GM18511 (cell line): ENCODE results near the gene TNFAIP8.

Source experiments
- ATAC-seq: cut with Tn5 transposase; IDR thresholded peaks from one replicate; pipeline ENCODE4 v1.9.1; 2021; ENCODE audit warnings: mild to moderate bottlenecking, moderate library complexity; ENCODE audit not compliant: unreplicated experiment

Gene TNFAIP8

GRCh38 chr5:119389288-119390030, 33.6 kb downstream of the TNFAIP8 start:
- ATAC-seq, result peak; percentile 33

- ATAC-seq, result no peak
Measured at GRCh38 chr5:119390404-119390803, 34.6 kb downstream of the TNFAIP8 start.

- ATAC-seq, result no peak
Measured at GRCh38 chr5:119393201-119393691, 37.4 kb downstream of the TNFAIP8 start.

DNA sequence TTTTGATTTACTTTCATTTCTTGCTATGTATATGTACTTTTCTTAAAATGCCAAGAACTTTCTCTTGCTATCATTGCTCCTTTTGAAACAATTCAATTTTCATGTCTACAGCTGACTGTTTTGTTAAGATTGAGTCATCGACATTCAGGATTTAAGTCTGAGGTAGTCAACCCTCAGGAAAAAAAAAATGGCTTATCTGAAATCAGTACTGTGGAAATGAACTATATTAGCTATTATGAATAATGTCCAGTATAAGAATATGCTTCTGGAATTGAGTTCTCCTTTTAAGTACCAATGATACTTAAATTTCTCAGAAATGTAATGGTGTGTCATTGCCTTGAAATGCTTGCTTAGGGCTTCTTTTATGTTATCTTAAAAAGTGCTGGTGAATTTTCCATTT, 37.9 kb downstream of the TNFAIP8 start:
- no peak for ATAC-seq

DNA sequence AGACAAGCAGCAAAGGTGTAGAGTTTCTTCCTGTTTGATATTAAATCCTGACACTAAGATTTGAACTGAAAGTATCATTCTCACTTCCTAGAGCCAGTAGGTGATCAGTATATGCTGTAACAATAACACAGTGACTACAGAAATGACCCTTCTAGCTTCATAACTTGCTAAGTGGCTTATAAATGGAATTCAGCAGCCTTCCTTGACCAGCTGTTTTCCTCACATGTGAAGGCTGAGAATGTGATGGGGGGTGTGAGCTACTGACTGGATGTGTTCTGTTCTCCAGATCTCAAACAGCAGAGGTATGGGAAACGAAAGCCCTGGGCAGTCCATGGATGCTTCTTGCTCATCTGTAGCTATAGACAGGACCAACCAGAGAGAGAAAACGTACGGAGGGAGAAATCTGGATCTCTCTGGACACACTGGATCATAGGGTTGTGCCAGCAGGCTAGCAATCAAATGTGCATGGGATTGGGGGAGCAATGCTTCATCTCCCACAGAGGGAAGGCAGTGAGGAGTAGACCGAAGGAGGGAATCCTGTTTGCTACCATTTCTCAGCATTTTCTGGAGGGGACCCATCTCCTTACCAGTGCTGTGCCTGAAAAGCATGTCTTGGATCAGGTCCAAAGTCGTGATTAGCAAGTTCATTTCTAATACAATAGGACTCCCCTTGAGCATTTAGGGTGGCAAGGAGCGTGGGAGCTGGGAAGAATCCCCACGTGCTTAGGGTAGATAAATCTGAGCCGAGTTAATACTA, 39.4 kb downstream of the TNFAIP8 start:
- peak; percentile 61 for ATAC-seq

- no peak for ATAC-seq
Measured at GRCh38 chr5:119396030-119396664, 40.3 kb downstream of the TNFAIP8 start.

DNA sequence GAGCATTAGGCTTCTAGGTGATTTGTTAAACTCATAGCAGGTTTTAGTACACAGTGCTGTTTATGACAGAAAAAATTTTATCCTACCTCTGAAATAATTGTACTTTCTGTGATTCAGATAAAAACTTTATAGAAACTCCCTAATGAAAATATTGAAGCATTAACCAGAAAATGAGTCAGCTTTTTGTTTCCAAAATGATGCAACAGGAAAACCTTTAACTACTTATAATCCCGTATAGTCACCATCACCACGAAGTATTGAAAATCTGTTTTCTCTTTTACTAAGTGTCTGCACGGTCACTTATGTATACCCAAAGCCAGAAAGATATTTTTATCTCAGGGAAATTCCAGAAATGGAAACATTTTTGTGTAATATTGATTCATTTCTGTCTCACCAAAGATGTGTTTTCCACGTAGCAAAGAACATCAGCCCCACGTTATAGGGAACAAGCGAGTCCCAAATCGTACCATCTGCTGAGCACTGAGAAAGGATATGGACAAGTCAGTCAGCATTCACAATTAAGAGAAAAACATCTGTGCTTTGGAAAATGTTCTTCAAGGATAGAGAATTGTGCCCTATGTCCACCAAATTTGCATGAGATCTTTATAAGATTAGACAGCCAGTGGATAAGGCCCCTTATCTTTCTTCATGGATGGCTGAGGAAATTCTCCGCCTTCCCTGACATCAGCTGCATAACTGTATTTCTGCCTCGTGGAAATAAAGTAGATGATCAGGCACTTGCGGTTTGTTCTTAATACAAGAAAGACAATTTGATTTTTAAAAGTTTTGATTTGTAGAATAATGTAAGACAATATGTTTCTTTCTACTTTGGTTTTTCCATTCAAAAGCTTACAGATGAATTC, 41.9 kb downstream of the TNFAIP8 start:
- peak; percentile 57 for ATAC-seq

DNA sequence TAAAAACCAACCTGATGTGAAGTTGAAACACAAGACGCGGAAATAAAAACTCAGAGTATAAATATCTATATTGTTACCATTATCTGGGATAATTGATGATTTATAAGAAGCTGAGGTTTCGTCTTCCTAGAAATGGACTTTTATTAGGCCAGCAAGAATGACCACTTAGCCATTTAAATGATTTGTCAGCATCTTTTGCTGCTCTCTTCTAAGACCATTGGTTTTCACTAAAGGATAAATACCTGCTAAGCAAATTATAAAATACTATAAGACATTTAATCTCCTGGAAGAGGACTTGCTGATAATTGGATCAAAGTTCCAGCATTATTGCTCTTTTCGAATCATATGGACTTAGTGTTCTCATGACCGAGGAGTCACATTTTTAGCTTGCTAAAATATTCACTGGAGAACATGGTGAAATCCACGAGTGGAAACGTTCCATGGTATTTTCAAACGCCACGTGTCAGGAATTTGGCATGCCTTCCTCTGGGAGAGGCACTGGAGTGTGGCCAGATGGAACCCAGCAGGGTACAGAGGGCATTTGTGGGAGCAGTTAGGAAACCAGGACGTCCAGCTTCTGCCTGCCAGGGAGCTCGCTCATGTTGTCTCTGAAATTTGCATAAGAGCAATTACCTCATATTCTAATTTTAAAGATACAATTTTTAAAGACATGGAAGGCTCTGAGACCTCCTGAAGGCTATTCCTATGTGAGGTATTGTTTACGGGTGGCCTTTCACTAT, 43.1 kb downstream of the TNFAIP8 start:
- no peak for ATAC-seq

GRCh38 chr5:119400245-119400644, 44.4 kb downstream of the TNFAIP8 start:
- ATAC-seq, result peak; percentile 22

DNA sequence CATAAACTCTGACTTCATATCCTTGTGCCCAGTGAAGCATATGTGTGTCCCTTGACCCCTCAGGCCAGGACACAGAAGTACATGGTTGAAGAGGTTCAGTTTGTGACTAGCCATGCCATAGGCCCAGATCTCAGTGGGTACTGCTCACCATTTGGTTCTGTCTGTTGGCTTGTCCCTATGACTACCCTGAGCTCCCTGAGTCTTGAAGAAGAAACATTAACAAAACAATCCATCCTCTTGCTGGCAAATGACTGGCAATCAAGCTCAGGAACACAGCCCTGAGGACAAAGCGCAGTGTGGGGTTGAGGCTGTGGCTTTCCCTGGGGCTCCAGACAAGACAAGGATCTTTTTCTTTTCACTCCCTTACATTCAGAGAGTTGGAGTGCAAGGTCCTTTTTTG, 46.3 kb downstream of the TNFAIP8 start:
- no peak for ATAC-seq

GRCh38 chr5:119402555-119402954, 46.7 kb downstream of the TNFAIP8 start:
- ATAC-seq, result no peak

GRCh38 chr5:119404033-119404432, 48.2 kb downstream of the TNFAIP8 start:
- no peak for ATAC-seq

DNA sequence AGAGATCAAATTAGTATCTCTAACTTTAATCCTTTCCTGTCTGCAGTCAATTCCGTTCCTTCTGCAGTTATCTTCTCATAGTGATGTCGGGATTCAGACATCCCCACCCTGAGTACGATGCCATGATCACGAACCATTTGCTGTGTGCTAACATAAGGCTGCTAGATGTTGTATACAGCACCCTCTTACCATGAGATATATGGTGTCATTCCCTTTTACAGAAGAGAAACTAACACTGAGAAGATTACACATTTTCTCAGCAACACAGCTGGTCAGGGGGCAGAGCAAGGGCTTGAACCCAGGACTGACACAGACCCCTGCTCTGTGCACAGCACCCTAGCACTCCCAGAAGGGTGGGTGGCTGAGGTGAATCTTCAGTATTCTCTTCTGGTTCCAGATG, 49.6 kb downstream of the TNFAIP8 start:
- ATAC-seq, result peak; percentile 42

DNA sequence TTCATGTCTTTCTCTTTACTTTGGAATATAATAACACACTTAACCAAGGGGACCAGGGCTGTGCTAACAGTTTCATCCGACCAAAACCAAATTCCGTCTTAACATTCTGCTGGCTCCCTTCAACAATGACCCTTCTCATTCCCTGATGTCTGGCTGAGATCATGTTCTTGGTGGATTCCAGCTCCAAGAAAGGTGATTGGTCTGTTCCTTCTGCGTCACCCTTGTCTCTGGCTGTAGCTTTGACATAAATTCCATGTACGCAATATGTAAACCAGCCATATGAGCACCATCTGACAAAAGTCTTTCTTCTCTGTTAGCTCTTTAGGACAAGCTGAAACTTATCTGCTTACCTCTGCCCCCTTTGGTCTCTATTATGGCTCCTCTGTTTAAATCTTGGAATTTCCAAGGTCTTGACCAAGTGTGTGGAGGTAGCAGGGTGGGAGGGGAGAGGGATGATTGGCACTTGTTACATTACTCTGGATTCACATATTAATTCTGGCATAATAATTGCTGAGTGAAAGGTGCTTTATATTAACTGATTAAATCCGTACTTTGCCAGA, 50.8 kb downstream of the TNFAIP8 start:
- ATAC-seq, result no peak

- ATAC-seq, result peak; percentile 36
Measured at GRCh38 chr5:119409235-119409815, 53.5 kb downstream of the TNFAIP8 start.

DNA sequence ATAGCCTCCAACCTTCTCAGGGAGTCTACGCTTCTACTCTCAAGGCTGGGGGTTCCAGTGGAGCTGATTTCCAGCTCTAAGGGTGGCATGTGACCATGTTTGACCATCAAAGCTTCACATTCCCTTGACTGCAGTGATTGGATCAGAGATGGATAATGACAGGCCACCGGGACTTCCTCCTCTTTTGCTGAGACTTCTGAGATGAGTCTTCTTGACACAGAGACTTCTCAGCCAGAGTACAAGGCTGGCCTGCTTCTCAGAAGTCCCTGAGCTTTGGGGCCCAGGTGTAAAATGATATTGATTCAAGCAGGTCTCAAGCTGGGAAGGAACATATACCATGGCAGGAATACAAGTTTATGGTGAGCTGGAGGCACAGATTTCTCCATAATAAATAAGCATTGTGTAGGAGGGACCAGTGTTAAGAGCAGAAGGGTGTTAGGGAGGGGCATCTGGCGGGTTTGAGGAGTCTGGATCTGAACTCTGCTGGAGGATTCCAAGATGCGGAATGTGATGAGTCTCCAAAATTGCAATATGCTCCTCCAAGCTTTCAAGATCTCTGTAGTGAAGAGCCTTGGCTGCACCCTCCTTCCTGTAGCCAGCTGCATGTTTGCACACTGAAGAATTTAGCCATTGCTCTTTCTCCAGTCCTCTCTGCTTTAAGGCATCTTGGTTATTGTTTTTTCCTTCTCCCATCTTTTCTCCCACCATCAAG, 54.8 kb downstream of the TNFAIP8 start:
- ATAC-seq, result peak; percentile 34

GRCh38 chr5:119411361-119412278, 55.8 kb downstream of the TNFAIP8 start:
- peak; percentile 73 for ATAC-seq
